A673 (cell line): ENCODE results near the gene ODC1. TPM values are rescaled to one million over a fixed set of nuclear protein-coding genes. Genes with fewer than 3 reads are reported as not detected.

Experiments
- BruUV-seq: library from RNA; stranded (reverse); fragments of 400-500 nt; replicated peaks from 2 replicates; lab custom pipeline; 2021; lab: Mats Ljungman, UMichigan
- CTCF ChIA-PET: fragments of 300-600 bp; sonication (Branson Sonifier 250); formaldehyde crosslinking; loops from one replicate; lab custom pipeline; 2022; ENCODE audit warnings: antibody characterized with exemption; lab: Charles Lee
- POLR2A ChIA-PET: fragments of 300-600 bp; sonication (Branson Sonifier 250); formaldehyde crosslinking; loops from one replicate; lab custom pipeline; 2022; ENCODE audit warnings: antibody characterized with exemption; ENCODE audit not compliant: low non-redundant PET; lab: Charles Lee
- DNase-seq: peaks from one replicate; pipeline ENCODE4 v3.0.0-alpha.2; 2015; ENCODE audit warnings: low spot score
- H3K27ac ChIP-seq: fragments of 200-600 bp; sonication (generic); 2 replicates; pipeline ENCODE4 v1.5.1; 2016; ENCODE audit warnings: mixed run types, low read depth, mild to moderate bottlenecking, mixed read lengths, antibody characterized with exemption, low read length; ENCODE audit not compliant: poor library complexity, severe bottlenecking
- H3K27me3 ChIP-seq: fragments of 200-600 bp; sonication (generic); replicated peaks from 2 replicates; pipeline ENCODE4 v1.6.1; 2017; ENCODE audit warnings: mixed run types, low read depth, mild to moderate bottlenecking, mixed read lengths, antibody characterized with exemption, low read length; ENCODE audit not compliant: insufficient read depth, poor library complexity
- H3K36me3 ChIP-seq: fragments of 200-600 bp; sonication (generic); 2 replicates; pipeline ENCODE4 v1.6.1; 2016; ENCODE audit warnings: mixed run types, mild to moderate bottlenecking, mixed read lengths, antibody characterized with exemption, low read length; ENCODE audit not compliant: insufficient read depth, poor library complexity, severe bottlenecking
- H3K4me1 ChIP-seq: fragments of 200-600 bp; sonication (generic); 2 replicates; pipeline ENCODE4 v1.6.1; 2017; ENCODE audit warnings: mixed run types, mild to moderate bottlenecking, mixed read lengths, antibody characterized with exemption, low read length; ENCODE audit not compliant: insufficient read depth, poor library complexity, severe bottlenecking
- H3K4me3 ChIP-seq: fragments of 200-600 bp; sonication (generic); 2 replicates; pipeline ENCODE4 v1.5.1; 2016; ENCODE audit warnings: low read depth, mixed run types, mild to moderate bottlenecking, mixed read lengths, low read length; ENCODE audit not compliant: poor library complexity, severe bottlenecking
- H3K9me3 ChIP-seq: fragments of 200-600 bp; sonication (generic); 2 replicates; pipeline ENCODE4 v1.6.1; 2016; ENCODE audit warnings: mixed run types, low read depth, mild to moderate bottlenecking, mixed read lengths, antibody characterized with exemption, low read length; ENCODE audit not compliant: poor library complexity, severe bottlenecking
- CTCF ChIP-seq: fragments of 300-800, 200-600 bp; sonication (generic); conservative IDR thresholded peaks from 2 replicates; pipeline ENCODE4 v1.5.1; 2017; ENCODE audit warnings: low read depth, mild to moderate bottlenecking, antibody characterized with exemption, low read length, moderate library complexity, mixed read lengths
- EZH2 ChIP-seq: fragments of 200-600 bp; sonication (generic); IDR thresholded peaks from 2 replicates; pipeline ENCODE4 v1.6.1; 2017; ENCODE audit warnings: borderline replicate concordance, low read depth, mild to moderate bottlenecking, mixed read lengths, antibody characterized with exemption, low read length; ENCODE audit not compliant: poor library complexity, severe bottlenecking
- intact Hi-C: fragments of 100-400 bp; cut with micrococcal nuclease; formaldehyde crosslinking; loops from one replicate; pipeline ENCODE4 v1.10.0; 2022; ENCODE audit not compliant: unreplicated experiment
- total RNA-seq: library from RNA; stranded (reverse); gene quantifications from 2 replicates; pipeline ENCODE4 v1.2.3, GENCODE V29; 2021

Gene ODC1
- total RNA-seq, 1 experiment from 2014 or later, result 269 TPM

- Histone ChIP-seq H3K27ac (no peak overlapping the region), H3K27me3 (no peaks in the 10 kb centered on the region), H3K4me3 (no peak overlapping the region), H3K36me3 (no peaks in the 10 kb centered on the region), H3K9me3 (no peaks in the 10 kb centered on the region), H3K4me1 (no peaks in the 10 kb centered on the region)
- ChIA-PET POLR2A (no interaction called here), CTCF (no interaction called here)
- intact Hi-C loops, result no loop called here
- TF ChIP-seq CTCF (no peak), EZH2 (no peak)
- BruUV-seq, result no TSS peak
- no peak for DNase-seq
Observed at GRCh38 chr2:10469301-10469700, 21.2 kb upstream of the ODC1 start.

GRCh38 chr2:10467401-10467800, 19.3 kb upstream of the ODC1 start:
- TF ChIP-seq CTCF, result no peak
- Histone ChIP-seq H3K4me3 (no peak overlapping the region), H3K9me3 (no peaks in the 10 kb centered on the region), H3K4me1 (no peaks in the 10 kb centered on the region), H3K27me3 (no peaks in the 10 kb centered on the region), H3K27ac (no peak overlapping the region), H3K36me3 (no peaks in the 10 kb centered on the region)
- DNase-seq, result no peak
- POLR2A ChIA-PET, result no interaction called here
- CTCF ChIA-PET, result no interaction called here
- no TSS peak for BruUV-seq
- intact Hi-C loops, result no loop called here

GRCh38 chr2:10466801-10467200, 18.7 kb upstream of the ODC1 start:
- POLR2A ChIA-PET, result no interaction called here
- BruUV-seq, result no TSS peak
- Histone ChIP-seq H3K27ac (no peak overlapping the region), H3K9me3 (no peaks in the 10 kb centered on the region), H3K4me1 (no peaks in the 10 kb centered on the region), H3K4me3 (no peak overlapping the region), H3K36me3 (no peaks in the 10 kb centered on the region), H3K27me3 (no peaks in the 10 kb centered on the region)
- CTCF ChIA-PET, result no interaction called here
- DNase-seq, result no peak
- TF ChIP-seq EZH2 (no peak), CTCF (no peak)
- intact Hi-C loops, result no loop called here
